C4-2B (cell line): ENCODE measurements around the gene CLGN.

Experiments used
- CTCF ChIP-seq: fragments of 450-650 bp; conservative IDR thresholded peaks from 2 replicates; pipeline ENCODE4 v1.5.1; 2017; ENCODE audit warnings: mild to moderate bottlenecking
- ZFX ChIP-seq: fragments of 450-650 bp; IDR thresholded peaks from 2 replicates; pipeline ENCODE4 v1.6.1; 2017

- TF ChIP-seq CTCF (no peak), ZFX (no peak)
These were observed 42.6 kb upstream of the CLGN start for GRCh38 chr4:140469791-140470733.
